HepG2 (cell line): ENCODE data around the gene PSMD1. TPM values are rescaled to one million over a fixed set of nuclear protein-coding genes. Genes with fewer than 3 reads are reported as not detected.

Experiments
- ATM ChIP-seq: fragments of 450-650 bp; IDR thresholded peaks from 2 replicates; pipeline ENCODE4 v1.7.1; 2017; ENCODE audit warnings: mild to moderate bottlenecking, borderline replicate concordance
- EED ChIP-seq: sonication (generic); formaldehyde crosslinking; IDR thresholded peaks from 2 replicates; pipeline ENCODE4 v1.5.0; 2020; ENCODE audit warnings: mild to moderate bottlenecking, missing genetic modification reagents
- GFI1 ChIP-seq: sonication (generic); formaldehyde crosslinking; IDR thresholded peaks from 2 replicates; pipeline ENCODE4 v1.5.0; 2020; ENCODE audit warnings: missing genetic modification reagents, mild to moderate bottlenecking, borderline replicate concordance
- GPN1 ChIP-seq: sonication (generic); formaldehyde crosslinking; IDR thresholded peaks from 2 replicates; pipeline ENCODE4 v1.5.1; 2020; ENCODE audit warnings: missing genetic modification reagents, borderline replicate concordance
- NFRKB ChIP-seq: fragments of 450-650 bp; IDR thresholded peaks from 2 replicates; pipeline ENCODE4 v1.6.1; 2017
- NFYB ChIP-seq: sonication (generic); formaldehyde crosslinking; IDR thresholded peaks from 2 replicates; pipeline ENCODE4 v1.4.0; 2020; ENCODE audit warnings: missing genetic modification reagents
- NPAS2 ChIP-seq: sonication (generic); formaldehyde crosslinking; IDR thresholded peaks from 2 replicates; pipeline ENCODE4 v1.8.0; 2022; ENCODE audit warnings: mild to moderate bottlenecking, missing genetic modification reagents, borderline replicate concordance
- SNAI1 ChIP-seq: sonication (generic); formaldehyde crosslinking; IDR thresholded peaks from 2 replicates; pipeline ENCODE4 v1.5.0; 2020; ENCODE audit warnings: mild to moderate bottlenecking, missing genetic modification reagents, borderline replicate concordance
- ZNF24 ChIP-seq: fragments of 450-650 bp; IDR thresholded peaks from 2 replicates; pipeline ENCODE4 v1.6.1; 2017; ENCODE audit warnings: antibody characterized with exemption, mild to moderate bottlenecking
- ZNF431 ChIP-seq: sonication (generic); formaldehyde crosslinking; IDR thresholded peaks from 2 replicates; pipeline ENCODE4 v1.9.0; 2022; ENCODE audit warnings: missing genetic modification reagents, low read depth, mild to moderate bottlenecking, borderline replicate concordance
- ZNF549 ChIP-seq: sonication (generic); formaldehyde crosslinking; IDR thresholded peaks from 2 replicates; pipeline ENCODE4 v1.5.0; 2020; ENCODE audit warnings: missing genetic modification reagents
- polyA plus RNA-seq, 8 experiments: library from polyadenylated mRNA; depleted of rRNA in 3 of 8; stranded (reverse) in 7 of 8; unstranded in 1 of 8; fragments of >200 nt; fragmentation: Illumina TruSeq in 4 of 8; extraction: Trizol in 4 of 8; gene quantifications; 2 replicates each; pipeline versions ENCODE4 v1.2.1 to v1.2.3, GENCODE V29; 2011 to 2016; ENCODE audit warnings: low read depth in 4 of 8, missing spikeins in 1 of 8, mixed read lengths in 1 of 8; ENCODE audit not compliant: insufficient read depth in 1 of 8
- total RNA-seq, 5 experiments: library from RNA; depleted of rRNA; stranded (reverse); fragments of >200 nt; fragmentation: Illumina TruSeq; extraction: Trizol; gene quantifications; 2 replicates each; pipeline ENCODE4 v1.2.3, GENCODE V29; 2016; ENCODE audit warnings: low read depth in 1 of 5
- TF ChIP-seq, protein P1 (sequence below): IDR thresholded peaks from 2 replicates; pipeline ENCODE4 v1.6.1; 2016; ENCODE audit warnings: low read depth, missing genetic modification reagents, missing compliant biosample characterization
- TF ChIP-seq, protein P2 (sequence below): sonication (generic); formaldehyde crosslinking; conservative IDR thresholded peaks from 2 replicates; pipeline ENCODE4 v1.4.0; 2020; ENCODE audit warnings: missing genetic modification reagents
- TF ChIP-seq, protein P3 (sequence below): sonication (generic); formaldehyde crosslinking; IDR thresholded peaks from 2 replicates; pipeline ENCODE4 v1.4.0; 2020; ENCODE audit warnings: mild to moderate bottlenecking, missing genetic modification reagents, borderline replicate concordance
- TF ChIP-seq, protein P4 (sequence below): sonication (generic); formaldehyde crosslinking; IDR thresholded peaks from 2 replicates; pipeline ENCODE4 v1.4.0; 2020; ENCODE audit warnings: missing genetic modification reagents
- TF ChIP-seq, protein P5 (sequence below): sonication (generic); formaldehyde crosslinking; IDR thresholded peaks from 2 replicates; pipeline ENCODE4 v1.5.0; 2020; ENCODE audit warnings: mild to moderate bottlenecking, missing genetic modification reagents
- TF ChIP-seq, protein P6 (sequence below): IDR thresholded peaks from 2 replicates; pipeline ENCODE4 v1.6.1; 2016; ENCODE audit warnings: missing compliant biosample characterization, missing genetic modification reagents, borderline replicate concordance

Gene PSMD1
- total and polyA plus RNA-seq, 2 of the 13 experiments (the other 11 are each of a cell fraction or from before 2014, with no cell fraction given), result 136 to 191 TPM

DNA sequence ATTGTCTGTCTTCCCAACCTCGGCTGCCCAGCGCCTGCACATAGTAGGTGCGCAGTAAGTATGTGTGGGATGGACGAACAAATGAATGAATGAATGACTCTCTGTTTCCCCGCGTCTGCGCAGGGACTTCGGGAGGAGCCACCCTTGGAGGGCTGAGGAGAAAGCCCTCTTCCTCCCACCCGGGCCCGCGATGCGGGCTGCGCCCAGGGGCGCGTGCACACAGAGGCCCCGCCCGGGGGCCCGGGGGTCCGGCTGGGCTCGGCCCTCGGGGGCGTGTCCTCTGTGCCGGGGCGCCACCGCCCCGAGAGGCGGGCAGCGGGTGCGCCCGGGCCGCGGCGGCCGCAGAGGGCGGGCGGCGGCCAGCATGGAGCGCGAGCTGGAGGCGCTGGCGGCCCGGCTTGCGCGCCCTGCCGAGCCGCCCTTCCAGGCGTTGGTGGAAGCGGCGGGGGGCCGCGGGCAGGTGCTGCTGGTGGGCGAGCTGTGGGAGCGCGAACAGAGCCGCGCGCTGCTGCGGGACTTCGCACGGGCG lies 19.4 kb upstream of the PSMD1 start, which contains the start of gene C2orf72 (continued):
- TF ChIP-seq, protein P1, sequence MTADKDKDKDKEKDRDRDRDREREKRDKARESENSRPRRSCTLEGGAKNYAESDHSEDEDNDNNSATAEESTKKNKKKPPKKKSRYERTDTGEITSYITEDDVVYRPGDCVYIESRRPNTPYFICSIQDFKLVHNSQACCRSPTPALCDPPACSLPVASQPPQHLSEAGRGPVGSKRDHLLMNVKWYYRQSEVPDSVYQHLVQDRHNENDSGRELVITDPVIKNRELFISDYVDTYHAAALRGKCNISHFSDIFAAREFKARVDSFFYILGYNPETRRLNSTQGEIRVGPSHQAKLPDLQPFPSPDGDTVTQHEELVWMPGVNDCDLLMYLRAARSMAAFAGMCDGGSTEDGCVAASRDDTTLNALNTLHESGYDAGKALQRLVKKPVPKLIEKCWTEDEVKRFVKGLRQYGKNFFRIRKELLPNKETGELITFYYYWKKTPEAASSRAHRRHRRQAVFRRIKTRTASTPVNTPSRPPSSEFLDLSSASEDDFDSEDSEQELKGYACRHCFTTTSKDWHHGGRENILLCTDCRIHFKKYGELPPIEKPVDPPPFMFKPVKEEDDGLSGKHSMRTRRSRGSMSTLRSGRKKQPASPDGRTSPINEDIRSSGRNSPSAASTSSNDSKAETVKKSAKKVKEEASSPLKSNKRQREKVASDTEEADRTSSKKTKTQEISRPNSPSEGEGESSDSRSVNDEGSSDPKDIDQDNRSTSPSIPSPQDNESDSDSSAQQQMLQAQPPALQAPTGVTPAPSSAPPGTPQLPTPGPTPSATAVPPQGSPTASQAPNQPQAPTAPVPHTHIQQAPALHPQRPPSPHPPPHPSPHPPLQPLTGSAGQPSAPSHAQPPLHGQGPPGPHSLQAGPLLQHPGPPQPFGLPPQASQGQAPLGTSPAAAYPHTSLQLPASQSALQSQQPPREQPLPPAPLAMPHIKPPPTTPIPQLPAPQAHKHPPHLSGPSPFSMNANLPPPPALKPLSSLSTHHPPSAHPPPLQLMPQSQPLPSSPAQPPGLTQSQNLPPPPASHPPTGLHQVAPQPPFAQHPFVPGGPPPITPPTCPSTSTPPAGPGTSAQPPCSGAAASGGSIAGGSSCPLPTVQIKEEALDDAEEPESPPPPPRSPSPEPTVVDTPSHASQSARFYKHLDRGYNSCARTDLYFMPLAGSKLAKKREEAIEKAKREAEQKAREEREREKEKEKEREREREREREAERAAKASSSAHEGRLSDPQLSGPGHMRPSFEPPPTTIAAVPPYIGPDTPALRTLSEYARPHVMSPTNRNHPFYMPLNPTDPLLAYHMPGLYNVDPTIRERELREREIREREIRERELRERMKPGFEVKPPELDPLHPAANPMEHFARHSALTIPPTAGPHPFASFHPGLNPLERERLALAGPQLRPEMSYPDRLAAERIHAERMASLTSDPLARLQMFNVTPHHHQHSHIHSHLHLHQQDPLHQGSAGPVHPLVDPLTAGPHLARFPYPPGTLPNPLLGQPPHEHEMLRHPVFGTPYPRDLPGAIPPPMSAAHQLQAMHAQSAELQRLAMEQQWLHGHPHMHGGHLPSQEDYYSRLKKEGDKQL (CRISPR knock-in tag), result no peak
- TF ChIP-seq NFRKB (no peak), EED (CRISPR knock-in tag) (0 out of 2 replicates have a peak, but pooled peaks have one; percentile 8), SNAI1 (CRISPR knock-in tag) (no peak), ZNF24 (peak; percentile 96), GFI1 (CRISPR knock-in tag) (no peak), GPN1 (CRISPR knock-in tag) (no peak), ZNF431 (CRISPR knock-in tag) (peak; percentile 80; the same call in 1 of the 2 replicates), NFYB (CRISPR knock-in tag) (no peak), ATM (no peak), ZNF549 (CRISPR knock-in tag) (no peak), NPAS2 (CRISPR knock-in tag) (no peak)
- TF ChIP-seq, protein P2, sequence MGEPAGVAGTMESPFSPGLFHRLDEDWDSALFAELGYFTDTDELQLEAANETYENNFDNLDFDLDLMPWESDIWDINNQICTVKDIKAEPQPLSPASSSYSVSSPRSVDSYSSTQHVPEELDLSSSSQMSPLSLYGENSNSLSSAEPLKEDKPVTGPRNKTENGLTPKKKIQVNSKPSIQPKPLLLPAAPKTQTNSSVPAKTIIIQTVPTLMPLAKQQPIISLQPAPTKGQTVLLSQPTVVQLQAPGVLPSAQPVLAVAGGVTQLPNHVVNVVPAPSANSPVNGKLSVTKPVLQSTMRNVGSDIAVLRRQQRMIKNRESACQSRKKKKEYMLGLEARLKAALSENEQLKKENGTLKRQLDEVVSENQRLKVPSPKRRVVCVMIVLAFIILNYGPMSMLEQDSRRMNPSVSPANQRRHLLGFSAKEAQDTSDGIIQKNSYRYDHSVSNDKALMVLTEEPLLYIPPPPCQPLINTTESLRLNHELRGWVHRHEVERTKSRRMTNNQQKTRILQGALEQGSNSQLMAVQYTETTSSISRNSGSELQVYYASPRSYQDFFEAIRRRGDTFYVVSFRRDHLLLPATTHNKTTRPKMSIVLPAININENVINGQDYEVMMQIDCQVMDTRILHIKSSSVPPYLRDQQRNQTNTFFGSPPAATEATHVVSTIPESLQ (CRISPR knock-in tag), result no peak
- TF ChIP-seq, protein P3, sequence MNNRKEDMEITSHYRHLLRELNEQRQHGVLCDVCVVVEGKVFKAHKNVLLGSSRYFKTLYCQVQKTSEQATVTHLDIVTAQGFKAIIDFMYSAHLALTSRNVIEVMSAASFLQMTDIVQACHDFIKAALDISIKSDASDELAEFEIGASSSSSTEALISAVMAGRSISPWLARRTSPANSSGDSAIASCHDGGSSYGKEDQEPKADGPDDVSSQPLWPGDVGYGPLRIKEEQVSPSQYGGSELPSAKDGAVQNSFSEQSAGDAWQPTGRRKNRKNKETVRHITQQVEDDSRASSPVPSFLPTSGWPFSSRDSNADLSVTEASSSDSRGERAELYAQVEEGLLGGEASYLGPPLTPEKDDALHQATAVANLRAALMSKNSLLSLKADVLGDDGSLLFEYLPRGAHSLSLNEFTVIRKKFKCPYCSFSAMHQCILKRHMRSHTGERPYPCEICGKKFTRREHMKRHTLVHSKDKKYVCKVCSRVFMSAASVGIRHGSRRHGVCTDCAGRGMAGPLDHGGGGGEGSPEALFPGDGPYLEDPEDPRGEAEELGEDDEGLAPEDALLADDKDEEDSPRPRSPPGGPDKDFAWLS (CRISPR knock-in tag), result no peak
- TF ChIP-seq, protein P4, sequence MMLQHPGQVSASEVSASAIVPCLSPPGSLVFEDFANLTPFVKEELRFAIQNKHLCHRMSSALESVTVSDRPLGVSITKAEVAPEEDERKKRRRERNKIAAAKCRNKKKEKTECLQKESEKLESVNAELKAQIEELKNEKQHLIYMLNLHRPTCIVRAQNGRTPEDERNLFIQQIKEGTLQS (CRISPR knock-in tag), result no peak
- TF ChIP-seq, protein P5, sequence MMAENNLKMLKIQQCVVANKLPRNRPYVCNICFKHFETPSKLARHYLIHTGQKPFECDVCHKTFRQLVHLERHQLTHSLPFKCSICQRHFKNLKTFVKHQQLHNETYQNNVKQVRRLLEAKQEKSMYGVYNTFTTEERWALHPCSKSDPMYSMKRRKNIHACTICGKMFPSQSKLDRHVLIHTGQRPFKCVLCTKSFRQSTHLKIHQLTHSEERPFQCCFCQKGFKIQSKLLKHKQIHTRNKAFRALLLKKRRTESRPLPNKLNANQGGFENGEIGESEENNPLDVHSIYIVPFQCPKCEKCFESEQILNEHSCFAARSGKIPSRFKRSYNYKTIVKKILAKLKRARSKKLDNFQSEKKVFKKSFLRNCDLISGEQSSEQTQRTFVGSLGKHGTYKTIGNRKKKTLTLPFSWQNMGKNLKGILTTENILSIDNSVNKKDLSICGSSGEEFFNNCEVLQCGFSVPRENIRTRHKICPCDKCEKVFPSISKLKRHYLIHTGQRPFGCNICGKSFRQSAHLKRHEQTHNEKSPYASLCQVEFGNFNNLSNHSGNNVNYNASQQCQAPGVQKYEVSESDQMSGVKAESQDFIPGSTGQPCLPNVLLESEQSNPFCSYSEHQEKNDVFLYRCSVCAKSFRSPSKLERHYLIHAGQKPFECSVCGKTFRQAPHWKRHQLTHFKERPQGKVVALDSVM (CRISPR knock-in tag), result 0 out of 2 replicates have a peak, but pooled peaks have one; percentile 13
- TF ChIP-seq, protein P6, sequence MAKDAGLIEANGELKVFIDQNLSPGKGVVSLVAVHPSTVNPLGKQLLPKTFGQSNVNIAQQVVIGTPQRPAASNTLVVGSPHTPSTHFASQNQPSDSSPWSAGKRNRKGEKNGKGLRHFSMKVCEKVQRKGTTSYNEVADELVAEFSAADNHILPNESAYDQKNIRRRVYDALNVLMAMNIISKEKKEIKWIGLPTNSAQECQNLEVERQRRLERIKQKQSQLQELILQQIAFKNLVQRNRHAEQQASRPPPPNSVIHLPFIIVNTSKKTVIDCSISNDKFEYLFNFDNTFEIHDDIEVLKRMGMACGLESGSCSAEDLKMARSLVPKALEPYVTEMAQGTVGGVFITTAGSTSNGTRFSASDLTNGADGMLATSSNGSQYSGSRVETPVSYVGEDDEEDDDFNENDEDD (CRISPR knock-in tag), result no peak
